BLaER1 treated with 17β-estradiol and CSF1 and Interleukin-3, amounts not matched to agents 10 nM and 100 nM (cell line): ENCODE measurements around the gene ZNF655.
A peak's percentile ranks its signal among the peaks of the same experiment; 100 is the strongest.

Experiments used
- H3K27ac ChIP-seq, 11 experiments: shearing (Covaris generic); formaldehyde crosslinking; 2 replicates each; pipeline ENCODE4 v1.8.1; 2022
- H3K27me3 ChIP-seq, 11 experiments: shearing (Covaris generic); formaldehyde crosslinking; 2 replicates each; pipeline ENCODE4 v1.8.1; 2022
- H3K36me3 ChIP-seq, 11 experiments: shearing (Covaris generic); formaldehyde crosslinking; 2 replicates each; pipeline ENCODE4 v1.8.1; 2022
- H3K4me1 ChIP-seq, 10 experiments: shearing (Covaris generic); formaldehyde crosslinking; 2 replicates each; pipeline ENCODE4 v1.8.1; 2022
- H3K4me2 ChIP-seq, 11 experiments: shearing (Covaris generic); formaldehyde crosslinking; 2 replicates each; pipeline ENCODE4 v1.8.1; 2022
- H3K4me3 ChIP-seq, 10 experiments: shearing (Covaris generic); formaldehyde crosslinking; 2 replicates each; pipeline ENCODE4 v1.8.1; 2022
- H3K9ac ChIP-seq, 11 experiments: shearing (Covaris generic); formaldehyde crosslinking; 2 replicates each; pipeline ENCODE4 v1.8.1; 2022
- H3K9me3 ChIP-seq, 11 experiments: shearing (Covaris generic); formaldehyde crosslinking; replicated peaks in 1 of 11; 2 replicates each; pipeline ENCODE4 v1.8.1; 2022
- H4K20me1 ChIP-seq, 11 experiments: shearing (Covaris generic); formaldehyde crosslinking; 2 replicates each; pipeline ENCODE4 v1.8.1; 2022
- Cebpa-rat ChIP-seq, 11 experiments: shearing (Covaris generic); IDR thresholded peaks; 2 replicates each; pipeline ENCODE4 v1.8.1; 2022

ZNF655 gene

GRCh38 chr7:99614495-99614894 lies 56.1 kb downstream of the ZNF655 start:
- Histone ChIP-seq H3K9ac (no peak overlapping the region), H4K20me1 (peaks cover 0 to 1% (median 0%) of the 10 kb centered on the region in 11 experiments; a peak in 2 of 22 replicates), H3K4me3 (no peak overlapping the region), H3K4me1 (peaks cover 11 to 21% (median 17%) of the 10 kb centered on the region in 10 experiments), H3K27ac (no peak overlapping the region), H3K27me3 (no peaks in the 10 kb centered on the region), H3K4me2 (no peak overlapping the region), H3K36me3 (peaks cover 12 to 16% (median 13%) of the 10 kb centered on the region in 11 experiments), H3K9me3 (peaks cover 0 to 3% (median 0%) of the 10 kb centered on the region in 11 experiments; a peak in 4 of 22 replicates)
- TF ChIP-seq Cebpa-rat (IDR thresholded peaks at IDR 0.05), result no peak

GRCh38 chr7:99615989-99616358 lies 57.5 kb downstream of the ZNF655 start:
- peak overlapping the region in 5 of 11 experiments; percentile 81 to 90 (median 89); a peak in 8 of 22 replicates for H3K27ac ChIP-seq
- H3K36me3 ChIP-seq, result peaks cover 26 to 30% (median 28%) of the 10 kb centered on the region in 11 experiments
- TF ChIP-seq Cebpa-rat (IDR thresholded peaks at IDR 0.05), result no peak
- H3K4me3 ChIP-seq, result peak overlapping the region; percentile 86 to 99 (median 94); a peak in 18 of 20 replicates
- H3K9ac ChIP-seq, result peak overlapping the region in 2 of 11 experiments; percentile 89 to 94; a peak in 4 of 22 replicates
- H3K27me3 ChIP-seq, result no peaks in the 10 kb centered on the region
- peaks cover 0 to 3% (median 0%) of the 10 kb centered on the region in 11 experiments; a peak in 4 of 22 replicates for H3K9me3 ChIP-seq
- peaks cover 11 to 29% (median 17%) of the 10 kb centered on the region in 10 experiments for H3K4me1 ChIP-seq
- H4K20me1 ChIP-seq, result peaks cover 0 to 16% (median 0%) of the 10 kb centered on the region in 11 experiments; a peak in 4 of 22 replicates
- peak overlapping the region; percentile 86 to 96 (median 89); a peak in 21 of 22 replicates for H3K4me2 ChIP-seq

- H3K4me2 ChIP-seq, result peak within 1 kb of the TSS; percentile 86 to 96 (median 89)
- peaks cover 0 to 22% (median 0%) of the 10 kb centered on the region in 11 experiments; a peak in 4 of 22 replicates for H4K20me1 ChIP-seq
- H3K9ac ChIP-seq, result peak within 1 kb of the TSS; percentile 86 to 96 (median 92)
- peaks cover 32 to 36% (median 34%) of the 10 kb centered on the region in 11 experiments for H3K36me3 ChIP-seq
- H3K4me3 ChIP-seq, result peak within 1 kb of the TSS; percentile 86 to 99 (median 94)
- H3K9me3 ChIP-seq, result peaks cover 0 to 3% (median 0%) of the 10 kb centered on the region in 11 experiments; a peak in 4 of 22 replicates
- H3K4me1 ChIP-seq, result peaks cover 11 to 34% (median 17%) of the 10 kb centered on the region in 10 experiments
- H3K27me3 ChIP-seq, result no peaks in the 10 kb centered on the region
- peak within 1 kb of the TSS; percentile 81 to 90 (median 87) for H3K27ac ChIP-seq
- TF ChIP-seq Cebpa-rat (IDR thresholded peaks at IDR 0.05), result no peak
Observed at GRCh38 chr7:99616359-99617191, 58.1 kb downstream of the ZNF655 start, which contains the start of gene ZSCAN25. ZSCAN25 (plus strand) TSS chr7:99616946; CDS start chr7:99619607, 2,661 bp downstream.

- H3K4me2 ChIP-seq, result peak overlapping the region; percentile 86 to 96 (median 89)
- no peak for TF ChIP-seq Cebpa-rat (IDR thresholded peaks at IDR 0.05)
- peak overlapping the region; percentile 81 to 90 (median 87) for H3K27ac ChIP-seq
- peaks cover 0 to 3% (median 0%) of the 10 kb centered on the region in 11 experiments; a peak in 4 of 22 replicates for H3K9me3 ChIP-seq
- peaks cover 0 to 22% (median under 1%) of the 10 kb centered on the region in 11 experiments; a peak in 6 of 22 replicates for H4K20me1 ChIP-seq
- peaks cover 40 to 44% (median 41%) of the 10 kb centered on the region in 11 experiments for H3K36me3 ChIP-seq
- peaks cover 11 to 34% (median 18%) of the 10 kb centered on the region in 10 experiments for H3K4me1 ChIP-seq
- no peaks in the 10 kb centered on the region for H3K27me3 ChIP-seq
- H3K9ac ChIP-seq, result peak overlapping the region; percentile 86 to 96 (median 92)
- peak overlapping the region; percentile 86 to 99 (median 94) for H3K4me3 ChIP-seq
Observed at GRCh38 chr7:99617192-99617781, 58.8 kb downstream of the ZNF655 start.

- Histone ChIP-seq H3K36me3 (peaks cover 54 to 58% (median 56%) of the 10 kb centered on the region in 11 experiments), H3K27ac (no peak overlapping the region), H3K9me3 (peaks cover 0 to 3% (median 0%) of the 10 kb centered on the region in 11 experiments; a peak in 2 of 22 replicates), H3K4me2 (no peak overlapping the region), H3K27me3 (no peaks in the 10 kb centered on the region), H3K9ac (no peak overlapping the region), H3K4me1 (peaks cover 11 to 34% (median 19%) of the 10 kb centered on the region in 10 experiments), H3K4me3 (no peak overlapping the region), H4K20me1 (peaks cover 0 to 28% (median 8%) of the 10 kb centered on the region in 11 experiments; a peak in 6 of 22 replicates)
- TF ChIP-seq Cebpa-rat (IDR thresholded peaks at IDR 0.05), result no peak
Observed at GRCh38 chr7:99618726-99619125, 60.3 kb downstream of the ZNF655 start.

- peaks cover 11 to 34% (median 21%) of the 10 kb centered on the region in 10 experiments for H3K4me1 ChIP-seq
- peaks cover 0 to 37% (median 16%) of the 10 kb centered on the region in 11 experiments; a peak in 10 of 22 replicates for H4K20me1 ChIP-seq
- no peak overlapping the region for H3K27ac ChIP-seq
- TF ChIP-seq Cebpa-rat (IDR thresholded peaks at IDR 0.05), result no peak
- no peaks in the 10 kb centered on the region for H3K27me3 ChIP-seq
- peak overlapping the region in 1 of 11 experiments; percentile 11; a peak in 1 of 22 replicates for H3K9ac ChIP-seq
- no peak overlapping the region for H3K4me3 ChIP-seq
- no peaks in the 10 kb centered on the region for H3K9me3 ChIP-seq
- peaks cover 63 to 67% (median 65%) of the 10 kb centered on the region in 11 experiments for H3K36me3 ChIP-seq
- H3K4me2 ChIP-seq, result no peak overlapping the region
Observed at GRCh38 chr7:99619571-99620130, 61.2 kb downstream of the ZNF655 start.

GRCh38 chr7:99621271-99621670 lies 62.8 kb downstream of the ZNF655 start:
- Histone ChIP-seq H3K27me3 (no peaks in the 10 kb centered on the region), H3K4me2 (no peak overlapping the region), H4K20me1 (peaks cover 0 to 53% (median 20%) of the 10 kb centered on the region in 11 experiments; a peak in 13 of 22 replicates), H3K4me3 (no peak overlapping the region), H3K9me3 (no peaks in the 10 kb centered on the region), H3K9ac (peak overlapping the region in 2 of 11 experiments; percentile 26; a peak in 2 of 22 replicates), H3K4me1 (peaks cover 11 to 29% (median 18%) of the 10 kb centered on the region in 10 experiments), H3K27ac (no peak overlapping the region), H3K36me3 (peaks cover 79 to 83% (median 81%) of the 10 kb centered on the region in 11 experiments)
- TF ChIP-seq Cebpa-rat (IDR thresholded peaks at IDR 0.05), result no peak

GRCh38 chr7:99622596-99622995 lies 64.2 kb downstream of the ZNF655 start:
- Histone ChIP-seq H3K9me3 (no peaks in the 10 kb centered on the region), H3K4me1 (peaks cover 5 to 25% (median 11%) of the 10 kb centered on the region in 10 experiments), H3K36me3 (peaks cover 92 to 97% (median 94%) of the 10 kb centered on the region in 11 experiments), H4K20me1 (peaks cover 0 to 58% (median 20%) of the 10 kb centered on the region in 11 experiments; a peak in 13 of 22 replicates), H3K9ac (no peak overlapping the region), H3K4me2 (peak overlapping the region in 1 of 11 experiments; percentile 7; a peak in 1 of 22 replicates), H3K27ac (no peak overlapping the region), H3K4me3 (no peak overlapping the region), H3K27me3 (no peaks in the 10 kb centered on the region)
- TF ChIP-seq Cebpa-rat (IDR thresholded peaks at IDR 0.05), result no peak
